A549 (cell line): ENCODE data around the gene EIF4B. TPM values are rescaled to one million over a fixed set of nuclear protein-coding genes. Genes with fewer than 3 reads are reported as not detected.

Source experiments
- ATAC-seq, 2 experiments: fragments of 200-7000 bp in 1 of 2; fragments of >200 bp in 1 of 2; cut with Nextera tagmentation in 1 of 2; cut with Tn5 transposase in 1 of 2; 3 replicates each; pipeline versions ENCODE4 v1.8.0 to v1.9.1; 2018 to 2020; ENCODE audit warnings: mild to moderate bottlenecking in 1 of 2, moderate library complexity in 1 of 2
- CTCF ChIA-PET: fragments of 300-600 bp; sonication (Branson Sonifier 250); formaldehyde crosslinking; extraction: SDS; loops from one replicate; lab custom pipeline; 2021; ENCODE audit warnings: antibody characterized with exemption, inconsistent platforms; lab: Yijun Ruan, JAX
- POLR2A ChIA-PET: fragments of 350-600 bp; formaldehyde crosslinking; extraction: SDS; loops from one replicate; lab custom pipeline; 2021; ENCODE audit warnings: antibody characterized with exemption, inconsistent platforms; lab: Yijun Ruan, JAX
- DNase-seq, 2 experiments: peaks; one replicate each; pipeline versions ENCODE4 v3.0.0 to v3.0.0-alpha.2; 2011 to 2016; ENCODE audit warnings: low read depth in 1 of 2, low spot score in 1 of 2
- FAIRE-seq: peaks from 2 replicates; lab custom pipeline; 2011; peaks lifted over from hg19 to GRCh38; lab: Jason Lieb, UNC
- H3K27ac ChIP-seq, 2 experiments: fragments of >200 bp; sonication (Bioruptor Twin); formaldehyde crosslinking; 3 replicates each; pipeline ENCODE4 v1.5.1; 2016 to 2017
- H3K4me1 ChIP-seq: fragments of >200 bp; sonication (Bioruptor Twin); formaldehyde crosslinking; 3 replicates; pipeline ENCODE4 v1.6.1; 2016
- H3K4me2 ChIP-seq: fragments of >200 bp; sonication (Bioruptor Twin); formaldehyde crosslinking; 3 replicates; pipeline ENCODE4 v1.6.1; 2016
- H3K4me3 ChIP-seq: fragments of >200 bp; sonication (Bioruptor Twin); formaldehyde crosslinking; 3 replicates; pipeline ENCODE4 v1.5.1; 2016
- H3K9me3 ChIP-seq: fragments of >200 bp; sonication (Bioruptor Twin); formaldehyde crosslinking; 3 replicates; pipeline ENCODE4 v1.6.1; 2016
- BCL3 ChIP-seq: fragments of >200 bp; sonication (Bioruptor Twin); formaldehyde crosslinking; IDR thresholded peaks from 3 replicates; pipeline ENCODE4 v1.6.1; 2016
- CBX8 ChIP-seq: fragments of 200-600 bp; sonication (generic); IDR thresholded peaks from 2 replicates; pipeline ENCODE4 v1.6.1; 2016
- CHD2 ChIP-seq: fragments of 150-350 bp; IDR thresholded peaks from 2 replicates; pipeline ENCODE4 v1.6.1; 2014; ENCODE audit warnings: low read length; ENCODE audit not compliant: partially characterized antibody
- E2F6 ChIP-seq: IDR thresholded peaks from 2 replicates; pipeline ENCODE4 v1.6.1; 2012; ENCODE audit warnings: low read depth, borderline replicate concordance
- EHF ChIP-seq: fragments of 250-450 bp; sonication (Bioruptor Pico); IDR thresholded peaks from 2 replicates; pipeline ENCODE4 v1.5.0; 2020; ENCODE audit warnings: mild to moderate bottlenecking
- ELK1 ChIP-seq: fragments of 150-350 bp; IDR thresholded peaks from 2 replicates; pipeline ENCODE4 v1.6.1; 2014; ENCODE audit warnings: low read depth, mild to moderate bottlenecking, low read length
- EP300 ChIP-seq, 2 experiments: fragments of >200 bp; sonication (Bioruptor Twin); formaldehyde crosslinking; IDR thresholded peaks; 2 replicates in 1 of 2; 3 replicates in 1 of 2; pipeline ENCODE4 v1.6.1; 2016 to 2017
- FOSB ChIP-seq: fragments of 250-450 bp; sonication (Bioruptor Pico); IDR thresholded peaks from 2 replicates; pipeline ENCODE4 v1.5.0; 2020; ENCODE audit warnings: mild to moderate bottlenecking, moderate library complexity
- FOSL2 ChIP-seq, 2 experiments: fragments of 450-650 bp in 1 of 2; fragments of >200 bp in 1 of 2; sonication (Bioruptor Twin) in 1 of 2; formaldehyde crosslinking; IDR thresholded peaks; 2 replicates each; pipeline versions ENCODE4 v1.5.0 to v1.6.1; 2016 to 2020; ENCODE audit warnings: mild to moderate bottlenecking in 1 of 2, moderate library complexity in 1 of 2
- FOXS1 ChIP-seq: fragments of 250-450 bp; sonication (Bioruptor Pico); IDR thresholded peaks from 2 replicates; pipeline ENCODE4 v1.5.0; 2020; ENCODE audit warnings: mild to moderate bottlenecking, moderate library complexity
- GATA3 ChIP-seq: IDR thresholded peaks from 2 replicates; pipeline ENCODE4 v1.6.1; 2012; ENCODE audit warnings: borderline replicate concordance
- HMGXB4 ChIP-seq: fragments of 250-450 bp; sonication (Bioruptor Pico); IDR thresholded peaks from 2 replicates; pipeline ENCODE4 v1.5.0; 2021; ENCODE audit warnings: mild to moderate bottlenecking, moderate library complexity, borderline replicate concordance
- JUN ChIP-seq, 2 experiments: fragments of >200 bp; sonication (Bioruptor Twin); formaldehyde crosslinking; IDR thresholded peaks; 2 replicates in 1 of 2; 3 replicates in 1 of 2; pipeline ENCODE4 v1.6.1; 2016 to 2017
- KDM1A ChIP-seq: fragments of 200-600 bp; sonication (generic); IDR thresholded peaks from 2 replicates; pipeline ENCODE4 v1.6.1; 2016; ENCODE audit warnings: low read depth, mild to moderate bottlenecking
- MAFK ChIP-seq: fragments of 450-650 bp; IDR thresholded peaks from 2 replicates; pipeline ENCODE4 v1.6.1; 2014; ENCODE audit not compliant: partially characterized antibody
- MAZ ChIP-seq: fragments of 150-350 bp; IDR thresholded peaks from 2 replicates; pipeline ENCODE4 v1.6.1; 2014; ENCODE audit warnings: antibody characterized with exemption, low read depth, low read length, borderline replicate concordance
- NPAS2 ChIP-seq: fragments of 250-450 bp; sonication (Bioruptor Pico); IDR thresholded peaks from 2 replicates; pipeline ENCODE4 v1.8.0; 2022; ENCODE audit warnings: mild to moderate bottlenecking, moderate library complexity, borderline replicate concordance
- NR3C1 ChIP-seq: fragments of >200 bp; sonication (Bioruptor Twin); formaldehyde crosslinking; IDR thresholded peaks from 3 replicates; pipeline ENCODE4 v1.6.1; 2017
- RARB ChIP-seq: fragments of 250-450 bp; sonication (Bioruptor Pico); IDR thresholded peaks from 2 replicates; pipeline ENCODE4 v1.8.0; 2021; ENCODE audit warnings: mild to moderate bottlenecking, moderate library complexity
- REST ChIP-seq: fragments of 200-600 bp; sonication (generic); IDR thresholded peaks from 2 replicates; pipeline ENCODE4 v1.6.1; 2016; ENCODE audit warnings: antibody characterized with exemption, mild to moderate bottlenecking, moderate library complexity
- RNF2 ChIP-seq: fragments of 200-600 bp; sonication (generic); IDR thresholded peaks from 2 replicates; pipeline ENCODE4 v1.6.1; 2016; ENCODE audit warnings: low read depth, mild to moderate bottlenecking, antibody characterized with exemption, moderate library complexity, borderline replicate concordance
- SMC3 ChIP-seq: fragments of >200 bp; sonication (Bioruptor Twin); formaldehyde crosslinking; IDR thresholded peaks from 3 replicates; pipeline ENCODE4 v1.6.1; 2018; ENCODE audit warnings: inconsistent platforms
- SREBF2 ChIP-seq: fragments of 450-650 bp; IDR thresholded peaks from 2 replicates; pipeline ENCODE4 v1.6.1; 2014; ENCODE audit warnings: mild to moderate bottlenecking, moderate library complexity
- TP53 ChIP-seq: fragments of 250-450 bp; sonication (Bioruptor Pico); IDR thresholded peaks from 2 replicates; pipeline ENCODE4 v1.5.0; 2021; ENCODE audit warnings: mild to moderate bottlenecking, moderate library complexity
- WGBS: methylation state at CpG from one replicate; pipeline ENCODE4 v1.1.6; 2017; ENCODE audit errors: missing lambda C conversion rate; 5-methylcytosine and 5-hydroxymethylcytosine counted together
- polyA minus RNA-seq: library from RNA; depleted of rRNA, polyadenylated mRNA; stranded (reverse); fragments of >200 nt; gene quantifications from 2 replicates; pipeline ENCODE4 v1.2.3, GENCODE V29; 2011; rRNA and poly(A)+ RNA removed
- polyA plus RNA-seq, 4 experiments: library from polyadenylated mRNA; depleted of rRNA in 3 of 4; stranded (reverse); fragments of >200 nt; fragmentation: RNase III in 1 of 4; extraction: RNeasy Plus Mini Kit Qiagen cat#74134 plus additional on column Dnase treatment in 1 of 4; gene quantifications; 2 replicates in 3 of 4; 3 replicates in 1 of 4; pipeline ENCODE4 v1.2.3, GENCODE V29; 2011 to 2017
- TF ChIP-seq, protein P1 (sequence below): fragments of 250-450 bp; sonication (Bioruptor Pico); IDR thresholded peaks from 2 replicates; pipeline ENCODE4 v1.5.0; 2020; ENCODE audit warnings: low read depth, mild to moderate bottlenecking, moderate library complexity

Gene EIF4B, protein sequence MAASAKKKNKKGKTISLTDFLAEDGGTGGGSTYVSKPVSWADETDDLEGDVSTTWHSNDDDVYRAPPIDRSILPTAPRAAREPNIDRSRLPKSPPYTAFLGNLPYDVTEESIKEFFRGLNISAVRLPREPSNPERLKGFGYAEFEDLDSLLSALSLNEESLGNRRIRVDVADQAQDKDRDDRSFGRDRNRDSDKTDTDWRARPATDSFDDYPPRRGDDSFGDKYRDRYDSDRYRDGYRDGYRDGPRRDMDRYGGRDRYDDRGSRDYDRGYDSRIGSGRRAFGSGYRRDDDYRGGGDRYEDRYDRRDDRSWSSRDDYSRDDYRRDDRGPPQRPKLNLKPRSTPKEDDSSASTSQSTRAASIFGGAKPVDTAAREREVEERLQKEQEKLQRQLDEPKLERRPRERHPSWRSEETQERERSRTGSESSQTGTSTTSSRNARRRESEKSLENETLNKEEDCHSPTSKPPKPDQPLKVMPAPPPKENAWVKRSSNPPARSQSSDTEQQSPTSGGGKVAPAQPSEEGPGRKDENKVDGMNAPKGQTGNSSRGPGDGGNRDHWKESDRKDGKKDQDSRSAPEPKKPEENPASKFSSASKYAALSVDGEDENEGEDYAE
- polyA plus RNA-seq (2011; rRNA removed) (577 and 650 TPM in 2 replicates), polyA plus RNA-seq (2017; fragmentation: RNase III; extraction: RNeasy Plus Mini Kit Qiagen cat#74134 plus additional on column Dnase treatment) (363 to 377 TPM (median 375 TPM) in 3 replicates), polyA minus RNA-seq (707 and 843 TPM in 2 replicates)
- 209 and 256 TPM in 2 replicates for polyA plus RNA-seq (2012; cell fraction: cytosol; rRNA removed)
- 167 and 231 TPM in 2 replicates for polyA plus RNA-seq (2012; cell fraction: nucleus; rRNA removed)

- Histone ChIP-seq H3K4me1 (peaks cover 47% of the 10 kb centered on the region), H3K9me3 (no peaks in the 10 kb centered on the region), H3K27ac (peak within 1 kb of the TSS; percentile 95 to 99), H3K4me3 (peak within 1 kb of the TSS; percentile 88), H3K4me2 (peak within 1 kb of the TSS; percentile 88)
- CTCF ChIA-PET = interaction anchor here (0.6 to 4.0 kb wide), 7 partner anchors 13 to 128 kb away, joined by 3 to 32 read pairs (median 3); no protein-coding TSS in a partner anchor
- ATAC-seq (peak; percentile 94 to 95), DNase-seq (peak; percentile 96 to 100), FAIRE-seq (peak; percentile 68)
- POLR2A ChIA-PET = interaction anchor here (0.5 to 3.5 kb wide), 28 partner anchors 9 to 859 kb away, joined by 3 to 44 read pairs (median 4); partner anchors contain the start of genes KRT8, TARBP2 and TNS2
- WGBS = 2% methylated on average over 54 of the region's 64 CpGs
- TF ChIP-seq ELK1 (no peak), SMC3 (no peak), KDM1A (no peak), SREBF2 (no peak), CHD2 (peak; percentile 83), EP300 (IDR thresholded peaks at IDR 0.05) (peak in 1 of 2 experiments; percentile 3; a peak in 1 of 5 replicates), TP53 (CRISPR knock-in tag) (peak; percentile 92), FOXS1 (CRISPR knock-in tag) (0 out of 2 replicates have a peak, but pooled peaks have one; percentile 48), HMGXB4 (CRISPR knock-in tag) (no peak), EHF (CRISPR knock-in tag) (peak; percentile 82; the same call in 1 of the 2 replicates), GATA3 (no peak), E2F6 (peak; percentile 90), NPAS2 (no peak), CBX8 (no peak), FOSL2 (IDR thresholded peaks at IDR 0.05) (no peak), FOSL2 (CRISPR knock-in tag; IDR thresholded peaks at IDR 0.05) (0 out of 2 replicates have a peak, but pooled peaks have one; percentile 10), FOSB (CRISPR knock-in tag) (peak; percentile 92), JUN (IDR thresholded peaks at IDR 0.05) (peak; percentile 52 to 78; a peak in 3 of 5 replicates), NR3C1 (no peak), REST (no peak), RARB (no peak), MAZ (no peak), BCL3 (0 out of 3 replicates have a peak, but pooled peaks have one; percentile 29), RNF2 (no peak), MAFK (peak; percentile 95)
- TF ChIP-seq, protein P1, sequence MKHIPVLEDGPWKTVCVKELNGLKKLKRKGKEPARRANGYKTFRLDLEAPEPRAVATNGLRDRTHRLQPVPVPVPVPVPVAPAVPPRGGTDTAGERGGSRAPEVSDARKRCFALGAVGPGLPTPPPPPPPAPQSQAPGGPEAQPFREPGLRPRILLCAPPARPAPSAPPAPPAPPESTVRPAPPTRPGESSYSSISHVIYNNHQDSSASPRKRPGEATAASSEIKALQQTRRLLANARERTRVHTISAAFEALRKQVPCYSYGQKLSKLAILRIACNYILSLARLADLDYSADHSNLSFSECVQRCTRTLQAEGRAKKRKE (CRISPR knock-in tag) = peak; percentile 72; the same call in 1 of the 2 replicates
Measured at GRCh38 chr12:53005986-53006809, at the start of gene EIF4B. Gene EIF4B (plus strand): TSS chr12:53006456. CDS start chr12:53006484, 28 bp downstream.
